Karpas-422 (cell line): ENCODE data around the gene ETV6. TPM values are rescaled to one million over a fixed set of nuclear protein-coding genes. Genes with fewer than 3 reads are reported as not detected.

Experiments used
- DNase-seq: peaks from one replicate; pipeline ENCODE4 v3.0.0-alpha.2; 2015
- H2AFZ ChIP-seq: fragments of 200-600 bp; sonication (generic); 2 replicates; pipeline ENCODE4 v1.6.1; 2014; ENCODE audit warnings: antibody characterized with exemption, low read length, mixed read lengths
- H3K27ac ChIP-seq: fragments of 200-600 bp; sonication (generic); 2 replicates; pipeline ENCODE4 v1.5.1; 2014; ENCODE audit warnings: mild to moderate bottlenecking, low read length, moderate library complexity
- H3K27me3 ChIP-seq: fragments of 200-600 bp; sonication (generic); 2 replicates; pipeline ENCODE4 v1.6.1; 2014; ENCODE audit warnings: low read length, mixed read lengths
- H3K36me3 ChIP-seq: fragments of 200-600 bp; sonication (generic); 2 replicates; pipeline ENCODE4 v1.6.1; 2014; ENCODE audit warnings: low read length, mixed read lengths; ENCODE audit not compliant: insufficient read depth
- H3K4me1 ChIP-seq: fragments of 200-600 bp; sonication (generic); 2 replicates; pipeline ENCODE4 v1.6.1; 2014; ENCODE audit warnings: mild to moderate bottlenecking, low read length, mixed read lengths
- H3K4me2 ChIP-seq: fragments of 200-600 bp; sonication (generic); 2 replicates; pipeline ENCODE4 v1.6.1; 2014; ENCODE audit warnings: low read length, low read depth, mild to moderate bottlenecking; ENCODE audit not compliant: poor library complexity, severe bottlenecking
- H3K4me3 ChIP-seq: fragments of 200-600 bp; sonication (generic); 2 replicates; pipeline ENCODE4 v1.5.1; 2014; ENCODE audit warnings: mild to moderate bottlenecking, antibody characterized with exemption, low read length, mixed read lengths
- H3K79me2 ChIP-seq: fragments of 200-600 bp; sonication (generic); 2 replicates; pipeline ENCODE4 v1.6.1; 2014; ENCODE audit warnings: mild to moderate bottlenecking, low read length, mixed read lengths
- H3K9ac ChIP-seq: fragments of 200-600 bp; sonication (generic); 2 replicates; pipeline ENCODE4 v1.6.0; 2014; ENCODE audit warnings: low read length
- H3K9me2 ChIP-seq: fragments of 200-600 bp; sonication (generic), shearing (Covaris generic); replicated peaks from 2 replicates; pipeline ENCODE4 v1.6.0; 2014; ENCODE audit warnings: mild to moderate bottlenecking, low read length, moderate library complexity; ENCODE audit not compliant: insufficient read depth
- H3K9me3 ChIP-seq: fragments of 300-700, 200-600 bp; sonication (generic); 2 replicates; pipeline ENCODE4 v1.6.1; 2014; ENCODE audit warnings: low read length, mixed read lengths
- H4K20me1 ChIP-seq: fragments of 200-600 bp; sonication (generic); 2 replicates; pipeline ENCODE4 v1.6.1; 2014; ENCODE audit warnings: mild to moderate bottlenecking, antibody characterized with exemption, low read length, low read depth; ENCODE audit not compliant: insufficient read depth
- total RNA-seq: library from RNA; depleted of rRNA; stranded (reverse); fragments of >200 nt; shearing (Covaris generic); gene quantifications from 2 replicates; pipeline ENCODE4 v1.2.3, GENCODE V29; 2014; ENCODE audit warnings: low replicate concordance

The ETV6 gene
- total RNA-seq, 1 experiment from 2014 or later, result 1.0 TPM

DNA sequence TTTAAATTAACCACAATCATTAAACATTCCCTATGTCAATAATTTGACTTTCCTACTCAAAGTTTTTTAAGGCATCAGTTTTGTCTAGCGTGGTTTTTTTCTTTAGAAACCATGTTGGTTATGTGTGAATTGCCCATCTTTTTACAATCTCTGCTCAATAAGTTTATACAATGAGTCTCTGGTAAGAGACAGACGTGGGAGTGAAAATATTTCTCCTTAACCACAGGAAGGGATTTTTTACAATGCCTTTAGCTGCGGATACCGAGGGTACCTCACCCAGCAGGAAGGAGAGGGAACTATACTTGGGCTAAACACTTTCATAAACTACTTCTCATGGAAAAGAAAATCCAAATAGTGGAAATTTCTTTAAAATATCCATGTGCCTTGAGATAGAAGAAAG lies 229.8 kb downstream of the ETV6 start:
- no peaks in the 10 kb centered on the region for H3K9me3 ChIP-seq
- H3K9me2 ChIP-seq, result no peaks in the 10 kb centered on the region
- DNase-seq, result no peak
- H3K9ac ChIP-seq, result no peak overlapping the region
- no peaks in the 10 kb centered on the region for H3K27me3 ChIP-seq
- H3K4me2 ChIP-seq, result no peak overlapping the region
- H3K4me1 ChIP-seq, result no peaks in the 10 kb centered on the region
- H3K27ac ChIP-seq, result no peak overlapping the region
- H3K36me3 ChIP-seq, result no peaks in the 10 kb centered on the region
- H2AFZ ChIP-seq, result no peak overlapping the region
- no peaks in the 10 kb centered on the region for H4K20me1 ChIP-seq
- no peak overlapping the region for H3K4me3 ChIP-seq
- H3K79me2 ChIP-seq, result no peaks in the 10 kb centered on the region

DNA sequence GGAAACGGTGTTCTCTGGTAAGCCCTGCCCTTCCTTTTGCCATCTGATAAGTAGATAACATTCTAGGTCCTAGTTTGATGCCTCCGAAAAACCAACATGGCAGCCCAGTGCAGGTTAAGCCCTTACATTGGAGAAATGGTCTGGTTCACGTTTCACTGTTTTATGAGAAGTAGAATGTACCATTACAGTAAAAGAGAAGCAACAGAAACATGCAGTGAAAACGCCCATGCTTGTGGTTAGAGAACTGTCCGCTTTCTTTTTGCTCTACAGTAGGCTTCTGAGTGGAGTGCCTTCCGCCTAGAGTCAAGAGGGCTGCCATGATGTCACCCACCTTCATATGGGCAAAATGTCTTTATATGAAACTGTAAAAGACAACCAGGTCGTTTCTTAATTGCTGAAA lies 230.9 kb downstream of the ETV6 start:
- Histone ChIP-seq H3K27me3 (no peaks in the 10 kb centered on the region), H3K4me3 (no peak overlapping the region), H3K9me3 (no peaks in the 10 kb centered on the region), H3K9me2 (no peaks in the 10 kb centered on the region), H4K20me1 (no peaks in the 10 kb centered on the region), H3K4me1 (no peaks in the 10 kb centered on the region), H3K79me2 (no peaks in the 10 kb centered on the region), H2AFZ (no peak overlapping the region), H3K4me2 (no peak overlapping the region), H3K9ac (no peak overlapping the region), H3K27ac (no peak overlapping the region), H3K36me3 (no peaks in the 10 kb centered on the region)
- no peak for DNase-seq

DNA sequence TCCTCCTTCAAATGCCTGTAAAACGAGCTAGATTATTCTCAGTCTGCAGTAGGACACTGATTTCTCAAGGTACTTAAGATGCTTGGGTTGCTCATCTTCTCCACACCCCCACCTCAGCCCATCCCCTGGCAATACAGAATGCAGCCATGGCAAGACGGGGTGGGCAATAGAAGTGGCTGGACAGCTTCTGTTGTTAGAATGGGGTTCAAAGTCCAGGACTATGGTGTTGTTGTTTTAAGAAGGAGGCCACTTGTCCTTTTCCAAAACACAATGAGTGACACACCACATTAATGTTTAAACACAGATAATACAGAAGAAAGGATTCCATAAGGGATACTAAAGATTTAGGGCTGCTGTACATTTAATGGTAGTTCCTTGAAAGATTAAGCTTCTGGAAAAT lies 232.4 kb downstream of the ETV6 start:
- Histone ChIP-seq H3K4me3 (no peak overlapping the region), H4K20me1 (no peaks in the 10 kb centered on the region), H3K4me2 (no peak overlapping the region), H3K9me2 (no peaks in the 10 kb centered on the region), H3K9ac (no peak overlapping the region), H3K9me3 (no peaks in the 10 kb centered on the region), H3K36me3 (no peaks in the 10 kb centered on the region), H2AFZ (no peak overlapping the region), H3K27ac (no peak overlapping the region), H3K27me3 (no peaks in the 10 kb centered on the region), H3K79me2 (no peaks in the 10 kb centered on the region), H3K4me1 (no peaks in the 10 kb centered on the region)
- DNase-seq, result no peak

DNA sequence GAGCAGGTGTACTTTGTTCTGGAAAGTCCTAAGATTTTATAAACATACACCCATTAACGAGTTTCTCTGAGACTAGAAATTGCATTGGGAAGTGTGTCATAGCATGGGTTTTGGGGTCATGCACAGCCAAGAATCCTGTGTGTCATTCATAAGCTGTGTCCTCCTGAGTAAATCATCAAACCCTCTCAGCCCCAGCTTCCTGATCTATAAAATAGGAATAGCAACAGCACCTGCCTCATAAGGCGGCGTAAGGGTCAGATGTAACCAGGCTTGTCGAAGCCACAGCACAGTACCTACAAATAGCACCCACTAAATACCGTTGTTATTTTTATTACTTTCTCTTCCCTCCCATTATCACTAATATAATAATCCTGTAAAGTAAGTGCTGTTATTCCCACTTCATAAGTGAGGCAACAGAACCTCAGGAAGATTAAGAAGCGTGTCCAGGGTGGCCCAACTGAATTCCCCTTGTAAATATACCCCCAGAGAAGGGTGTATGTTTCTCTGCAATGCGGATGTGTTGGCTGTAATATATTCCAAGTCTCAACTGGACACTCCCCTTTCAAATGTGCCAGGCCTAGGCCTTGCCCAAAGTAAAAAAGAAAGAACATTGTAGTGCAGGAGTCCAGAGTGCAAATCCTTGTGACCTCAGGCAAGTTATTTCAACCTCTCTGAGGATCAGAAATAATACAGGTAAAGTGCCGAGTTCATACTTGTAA lies 233.0 kb downstream of the ETV6 start:
- Histone ChIP-seq H3K4me3 (no peak overlapping the region), H3K4me1 (no peaks in the 10 kb centered on the region), H2AFZ (no peak overlapping the region), H3K27me3 (no peaks in the 10 kb centered on the region), H3K4me2 (no peak overlapping the region), H4K20me1 (no peaks in the 10 kb centered on the region), H3K9me2 (no peaks in the 10 kb centered on the region), H3K36me3 (no peaks in the 10 kb centered on the region), H3K79me2 (no peaks in the 10 kb centered on the region), H3K27ac (no peak overlapping the region), H3K9ac (no peak overlapping the region), H3K9me3 (no peaks in the 10 kb centered on the region)
- no peak for DNase-seq

DNA sequence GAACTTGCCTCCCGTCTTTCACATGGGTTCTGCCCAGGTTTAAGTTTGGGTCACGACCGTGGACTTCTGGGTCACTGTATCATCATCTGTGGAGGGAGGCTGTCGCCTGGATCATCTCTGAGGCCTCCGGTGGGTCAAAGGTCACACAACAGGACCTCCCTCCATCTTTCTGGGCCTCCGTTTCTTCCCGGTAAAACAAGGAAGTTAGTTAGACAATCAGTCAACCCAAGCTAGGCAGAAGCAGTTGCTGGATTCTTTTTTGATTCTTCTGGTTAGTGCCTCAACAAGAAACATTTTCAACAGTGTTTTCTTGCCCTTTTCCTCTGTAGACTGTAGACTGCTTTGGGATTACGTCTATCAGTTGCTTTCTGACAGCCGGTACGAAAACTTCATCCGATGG lies 234.6 kb downstream of the ETV6 start:
- no peak overlapping the region for H3K4me2 ChIP-seq
- no peak for DNase-seq
- H3K36me3 ChIP-seq, result no peaks in the 10 kb centered on the region
- H3K9me3 ChIP-seq, result no peaks in the 10 kb centered on the region
- H3K9ac ChIP-seq, result no peak overlapping the region
- H4K20me1 ChIP-seq, result no peaks in the 10 kb centered on the region
- H3K27ac ChIP-seq, result no peak overlapping the region
- no peaks in the 10 kb centered on the region for H3K79me2 ChIP-seq
- no peak overlapping the region for H3K4me3 ChIP-seq
- no peaks in the 10 kb centered on the region for H3K27me3 ChIP-seq
- no peaks in the 10 kb centered on the region for H3K9me2 ChIP-seq
- no peak overlapping the region for H2AFZ ChIP-seq
- H3K4me1 ChIP-seq, result no peaks in the 10 kb centered on the region

DNA sequence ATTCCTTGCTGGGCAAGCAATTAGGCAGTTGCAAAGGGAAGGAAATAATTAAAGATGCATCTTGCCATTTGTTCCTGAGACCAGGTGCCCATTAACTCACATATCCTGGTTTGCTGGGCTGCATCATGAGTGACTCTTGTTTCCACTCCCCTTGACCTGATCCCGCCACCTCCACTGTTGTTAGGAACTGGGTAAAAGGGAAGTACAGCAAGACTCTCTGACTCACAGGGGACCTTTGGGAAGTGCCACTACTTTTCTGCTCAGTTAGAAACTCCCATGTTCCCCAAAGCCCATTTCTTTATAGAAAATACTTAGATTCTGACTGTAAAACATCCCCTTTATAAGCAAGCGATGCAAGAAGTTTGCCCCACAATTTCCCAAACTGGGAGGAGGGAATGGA lies 235.2 kb downstream of the ETV6 start:
- H3K9me2 ChIP-seq, result no peaks in the 10 kb centered on the region
- H3K79me2 ChIP-seq, result no peaks in the 10 kb centered on the region
- H3K4me3 ChIP-seq, result no peak overlapping the region
- H2AFZ ChIP-seq, result no peak overlapping the region
- H3K9ac ChIP-seq, result no peak overlapping the region
- no peak overlapping the region for H3K27ac ChIP-seq
- H3K4me2 ChIP-seq, result no peak overlapping the region
- H4K20me1 ChIP-seq, result no peaks in the 10 kb centered on the region
- no peaks in the 10 kb centered on the region for H3K9me3 ChIP-seq
- H3K4me1 ChIP-seq, result no peaks in the 10 kb centered on the region
- H3K27me3 ChIP-seq, result no peaks in the 10 kb centered on the region
- no peaks in the 10 kb centered on the region for H3K36me3 ChIP-seq
- DNase-seq, result no peak

DNA sequence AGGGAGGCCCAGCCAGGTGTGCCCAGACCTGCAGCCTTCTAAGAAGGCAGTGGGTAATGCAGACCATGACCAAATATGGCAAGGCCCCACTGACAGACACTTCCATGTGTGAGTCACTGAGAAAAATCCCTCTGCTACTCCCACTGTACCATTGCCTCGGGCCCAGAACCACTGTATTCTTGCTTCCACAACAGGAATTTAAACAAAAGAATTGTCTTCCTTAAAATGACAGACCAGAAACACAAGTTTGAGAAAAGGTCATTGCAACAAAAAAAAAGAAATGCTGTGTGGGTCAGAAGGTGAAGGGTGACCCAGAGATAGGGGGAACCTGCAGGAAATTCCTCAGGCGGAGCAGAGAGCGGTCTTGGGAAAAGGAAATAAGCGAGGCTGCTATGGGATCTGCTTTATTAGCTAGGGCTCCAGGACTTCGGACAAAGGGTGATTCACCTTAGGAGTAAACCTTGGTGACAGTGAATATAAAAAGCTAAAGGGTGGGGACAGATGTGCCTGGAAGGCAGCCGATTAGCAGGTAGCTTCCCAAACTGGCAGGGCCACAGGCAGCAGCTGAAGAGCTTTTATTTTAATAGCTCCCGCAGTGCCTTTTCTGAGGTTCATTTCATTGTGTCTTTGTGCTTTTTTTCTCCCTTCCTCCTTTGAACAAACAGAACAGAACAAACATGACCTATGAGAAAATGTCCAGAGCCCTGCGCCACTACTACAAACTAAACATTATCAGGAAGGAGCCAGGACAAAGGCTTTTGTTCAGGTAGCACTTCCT lies 236.0 kb downstream of the ETV6 start:
- Histone ChIP-seq H3K79me2 (no peaks in the 10 kb centered on the region), H3K27me3 (no peaks in the 10 kb centered on the region), H3K9me3 (no peaks in the 10 kb centered on the region), H3K4me3 (no peak overlapping the region), H4K20me1 (no peaks in the 10 kb centered on the region), H3K27ac (no peak overlapping the region), H3K9me2 (no peaks in the 10 kb centered on the region), H2AFZ (no peak overlapping the region), H3K9ac (no peak overlapping the region), H3K4me1 (no peaks in the 10 kb centered on the region), H3K4me2 (no peak overlapping the region), H3K36me3 (no peaks in the 10 kb centered on the region)
- no peak for DNase-seq

DNA sequence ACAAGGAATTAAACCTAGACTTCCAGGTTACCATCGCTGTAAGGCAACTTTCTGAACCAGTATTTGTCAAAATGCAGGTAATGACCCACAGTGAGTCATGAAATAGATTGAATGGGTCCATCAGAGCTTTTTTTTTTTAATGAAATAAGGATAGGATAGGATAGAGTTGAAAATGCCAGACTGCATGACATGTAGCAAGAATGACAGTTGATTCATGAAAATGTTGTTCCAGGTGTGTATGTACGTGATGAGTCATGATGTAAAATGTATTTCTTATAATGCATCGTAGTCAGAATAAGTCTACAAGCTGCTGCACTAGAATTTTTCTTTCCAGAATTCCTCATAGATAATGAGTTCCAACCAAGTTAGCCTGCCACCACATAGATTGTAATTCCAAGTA lies 236.9 kb downstream of the ETV6 start:
- Histone ChIP-seq H3K27me3 (no peaks in the 10 kb centered on the region), H3K79me2 (no peaks in the 10 kb centered on the region), H3K27ac (no peak overlapping the region), H3K9me2 (no peaks in the 10 kb centered on the region), H3K4me3 (no peak overlapping the region), H3K4me1 (no peaks in the 10 kb centered on the region), H3K9ac (no peak overlapping the region), H3K4me2 (no peak overlapping the region), H4K20me1 (no peaks in the 10 kb centered on the region), H3K9me3 (no peaks in the 10 kb centered on the region), H2AFZ (no peak overlapping the region), H3K36me3 (no peaks in the 10 kb centered on the region)
- DNase-seq, result no peak
